ENCODE data around the gene SVEP1.

- TF ChIP-seq CTCF (conservative IDR thresholded peaks at IDR 0.05) (no peak), ZFX (IDR thresholded peaks at IDR 0.05) (no peak)
Observed at GRCh38 chr9:110541950-110542349, 37.6 kb downstream of the SVEP1 start.
